ENCODE results near the gene GRN. TPM values are rescaled to one million over a fixed set of nuclear protein-coding genes. Genes with fewer than 3 reads are reported as not detected.

GRN gene
- total RNA-seq, 2 donors from 2014 or later: 31.7 to 47.7 TPM

DNA sequence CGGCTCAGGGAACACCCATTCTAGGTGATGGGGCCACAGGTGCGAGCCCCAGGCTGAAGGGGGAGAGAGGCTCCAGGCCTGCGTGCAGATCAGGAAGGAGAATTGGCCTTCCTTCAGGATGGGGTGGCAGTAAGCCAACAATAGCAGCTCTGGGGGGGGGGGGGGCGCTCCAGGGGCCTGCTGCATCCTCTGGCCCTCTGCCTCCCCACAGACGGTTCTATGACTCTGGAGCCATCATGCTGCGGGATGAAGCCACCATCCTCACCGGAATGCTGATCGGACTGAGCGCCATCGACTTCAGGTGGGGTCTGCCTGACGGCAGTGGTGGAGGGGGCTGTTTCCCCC, 30.6 kb upstream of the GRN start:
- H3K27me3 Mint-ChIP-seq: peaks cover 46% of the 10 kb centered on the region

DNA sequence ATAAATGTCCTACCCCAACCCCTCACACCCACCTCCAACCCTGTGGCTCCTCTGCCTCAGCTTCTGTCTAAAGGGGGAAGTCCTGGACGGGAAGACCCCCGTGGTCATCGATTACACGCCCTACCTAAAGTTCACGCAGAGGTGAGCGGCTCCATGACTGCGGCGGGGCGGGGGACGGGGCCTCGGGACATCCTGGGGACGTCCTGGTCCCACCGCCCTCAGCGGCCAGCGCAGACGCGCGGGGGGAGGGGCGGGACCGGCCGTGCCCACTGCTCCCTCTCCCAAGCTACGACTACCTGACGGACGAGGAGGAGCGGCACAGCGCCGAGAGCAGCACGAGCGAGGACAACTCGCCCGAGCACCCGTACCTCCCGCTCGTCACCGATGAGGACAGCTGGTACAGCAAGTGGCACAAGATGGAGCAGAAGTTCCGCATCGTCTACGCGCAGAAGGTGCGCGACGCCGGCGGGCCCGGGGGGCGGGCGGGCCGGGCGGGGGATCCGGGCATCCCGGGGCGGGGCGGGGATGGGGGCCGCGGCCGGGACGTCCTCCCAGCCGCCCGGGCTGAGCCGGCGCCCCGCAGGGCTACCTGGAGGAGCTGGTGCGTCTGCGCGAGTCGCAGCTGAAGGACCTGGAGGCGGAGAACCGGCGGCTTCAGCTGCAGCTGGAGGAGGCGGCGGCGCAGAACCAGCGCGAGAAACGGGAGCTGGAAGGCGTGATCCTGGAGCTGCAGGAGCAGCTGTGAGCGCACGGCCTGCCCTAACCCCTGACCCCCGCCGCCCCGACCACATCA, 30.0 kb upstream of the GRN start:
- H3K27me3 Mint-ChIP-seq: peaks cover 42% of the 10 kb centered on the region
- peak; percentile 78 for ATAC-seq
- H3K27ac Mint-ChIP-seq: no peak overlapping the region

More for the DNA sequence above, 30.6 kb upstream of the GRN start:
- H3K4me1 Mint-ChIP-seq: peaks cover 20% of the 10 kb centered on the region
- H3K36me3 Mint-ChIP-seq (ENCODE audit: low read depth): peaks cover 12% of the 10 kb centered on the region
- ATAC-seq (no peak), DNase-seq (no peak)
- H3K9me3 ChIP-seq (ENCODE audit: control insufficient read depth, low read length, poor library complexity, severe bottlenecking): no peaks in the 10 kb centered on the region
- H3K27ac Mint-ChIP-seq: no peak overlapping the region
- H3K4me3 Mint-ChIP-seq: peak overlapping the region; percentile 71

GRCh38 chr17:44315760-44316731, 29.1 kb upstream of the GRN start:
- ATAC-seq (no peak), DNase-seq (no peak)
- no peaks in the 10 kb centered on the region for H3K9me3 ChIP-seq (ENCODE audit: control insufficient read depth, low read length, poor library complexity, severe bottlenecking)
- peaks cover 13% of the 10 kb centered on the region for H3K36me3 Mint-ChIP-seq (ENCODE audit: low read depth)
- peaks cover 42% of the 10 kb centered on the region for H3K27me3 Mint-ChIP-seq
- H3K4me1 Mint-ChIP-seq: peaks cover 16% of the 10 kb centered on the region
- peak overlapping the region; percentile 91 for H3K4me3 Mint-ChIP-seq
- no peak overlapping the region for H3K27ac Mint-ChIP-seq

More for the DNA sequence above, 30.0 kb upstream of the GRN start:
- Mint-ChIP-seq H3K36me3 (ENCODE audit: low read depth) (peaks cover 13% of the 10 kb centered on the region), H3K4me3 (peak overlapping the region; percentile 91), H3K4me1 (peaks cover 16% of the 10 kb centered on the region)
- H3K9me3 ChIP-seq (ENCODE audit: control insufficient read depth, low read length, poor library complexity, severe bottlenecking): no peaks in the 10 kb centered on the region
- peak in 2 of 3 donors; percentile 19 to 22 for DNase-seq

DNA sequence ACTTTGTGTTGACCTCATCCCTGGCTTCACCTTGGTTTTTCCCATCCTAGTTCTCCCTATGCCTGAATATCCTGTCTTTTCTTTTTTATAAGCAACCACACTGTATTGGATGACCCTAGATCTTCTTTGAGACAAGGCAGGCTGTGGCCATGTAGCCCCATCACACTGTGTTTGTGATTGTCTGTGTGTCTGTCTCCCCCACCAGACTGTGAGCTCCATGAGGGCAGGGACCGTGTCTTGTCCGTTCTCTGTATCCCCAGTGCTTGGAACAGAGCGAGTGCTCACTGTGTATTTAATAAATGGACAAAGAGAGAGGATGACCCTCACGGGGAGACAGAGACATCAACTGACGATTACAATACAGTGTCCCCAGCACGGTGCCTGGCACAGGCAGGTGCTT, 27.6 kb upstream of the GRN start:
- ATAC-seq (no peak), DNase-seq (no peak)
- H3K4me1 Mint-ChIP-seq: peaks cover 16% of the 10 kb centered on the region
- no peak overlapping the region for H3K27ac Mint-ChIP-seq
- H3K9me3 ChIP-seq (ENCODE audit: control insufficient read depth, low read length, poor library complexity, severe bottlenecking): no peaks in the 10 kb centered on the region
- H3K4me3 Mint-ChIP-seq: peak overlapping the region; percentile 15
- H3K36me3 Mint-ChIP-seq (ENCODE audit: low read depth): peaks cover 11% of the 10 kb centered on the region
- H3K27me3 Mint-ChIP-seq: peaks cover 42% of the 10 kb centered on the region

DNA sequence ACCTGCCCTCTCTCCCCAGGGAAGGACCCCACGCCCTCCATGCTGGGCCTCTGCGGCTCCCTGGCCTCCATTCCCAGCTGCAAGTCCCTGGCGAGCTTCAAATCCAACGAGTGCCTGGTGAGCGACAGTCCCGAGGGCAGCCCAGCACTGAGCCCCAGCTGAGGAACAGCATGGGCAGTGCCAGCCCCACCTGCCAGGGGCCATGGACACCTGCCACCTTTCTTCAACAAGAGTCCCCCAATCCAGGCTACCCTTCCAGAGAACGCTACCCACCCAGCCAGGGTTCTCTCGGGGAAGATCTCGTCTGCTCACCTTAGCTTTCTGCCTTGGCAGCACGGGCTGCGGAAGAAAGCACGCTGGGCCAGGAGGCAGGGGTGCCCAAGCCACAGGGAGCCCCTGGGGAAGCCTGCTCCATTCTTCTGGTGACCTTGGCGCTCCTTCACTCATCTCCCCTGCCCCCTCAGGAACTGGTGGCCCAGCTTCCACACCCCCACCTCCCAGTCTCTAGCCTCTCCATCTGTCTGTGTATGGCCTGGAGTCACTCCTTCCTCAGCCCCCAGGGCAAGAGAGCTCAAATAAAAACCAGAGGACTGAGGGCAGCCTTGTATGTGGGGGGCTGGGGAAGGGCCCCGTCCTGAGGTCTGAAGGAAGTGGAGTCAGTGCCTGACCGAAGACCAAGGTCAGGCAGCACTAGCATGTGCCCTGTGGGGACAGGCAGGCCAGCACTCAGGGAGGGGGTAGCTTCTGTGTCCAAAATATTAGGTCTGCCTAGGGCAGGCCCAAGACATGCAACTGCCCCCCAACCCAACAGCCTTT, 26.8 kb upstream of the GRN start:
- no peak overlapping the region for H3K27ac Mint-ChIP-seq

GRCh38 chr17:44320066-44320465, 25.0 kb upstream of the GRN start:
- Mint-ChIP-seq H3K36me3 (ENCODE audit: low read depth) (peaks cover 9% of the 10 kb centered on the region), H3K27ac (no peak overlapping the region), H3K27me3 (peaks cover 30% of the 10 kb centered on the region)

More for the DNA sequence above, 26.8 kb upstream of the GRN start:
- H3K27me3 Mint-ChIP-seq: peaks cover 37% of the 10 kb centered on the region
- H3K9me3 ChIP-seq (ENCODE audit: control insufficient read depth, low read length, poor library complexity, severe bottlenecking): no peaks in the 10 kb centered on the region
- DNase-seq (no peak), ATAC-seq (no peak)
- peaks cover 11% of the 10 kb centered on the region for H3K36me3 Mint-ChIP-seq (ENCODE audit: low read depth)
- no peak overlapping the region for H3K4me3 Mint-ChIP-seq
- peaks cover 16% of the 10 kb centered on the region for H3K4me1 Mint-ChIP-seq

GRCh38 chr17:44321246-44322120, 23.6 kb upstream of the GRN start:
- ATAC-seq (no peak), DNase-seq (no peak)
- Mint-ChIP-seq H3K4me1 (peaks cover 14% of the 10 kb centered on the region), H3K27me3 (peaks cover 19% of the 10 kb centered on the region), H3K27ac (no peak overlapping the region), H3K36me3 (ENCODE audit: low read depth) (peaks cover 2% of the 10 kb centered on the region), H3K4me3 (no peak overlapping the region)
- no peaks in the 10 kb centered on the region for H3K9me3 ChIP-seq (ENCODE audit: control insufficient read depth, low read length, poor library complexity, severe bottlenecking)

More at GRCh38 chr17:44320066-44320465, 25.0 kb upstream of the GRN start:
- DNase-seq (no peak), ATAC-seq (no peak)
- Mint-ChIP-seq H3K4me3 (no peak overlapping the region), H3K4me1 (peaks cover 17% of the 10 kb centered on the region)
- H3K9me3 ChIP-seq (ENCODE audit: control insufficient read depth, low read length, poor library complexity, severe bottlenecking): no peaks in the 10 kb centered on the region

- H3K4me3 Mint-ChIP-seq: peak overlapping the region; percentile 43
- peaks cover 15% of the 10 kb centered on the region for H3K4me1 Mint-ChIP-seq
- no peaks in the 10 kb centered on the region for H3K9me3 ChIP-seq (ENCODE audit: control insufficient read depth, low read length, poor library complexity, severe bottlenecking)
- H3K27me3 Mint-ChIP-seq: peaks cover 13% of the 10 kb centered on the region
- H3K27ac Mint-ChIP-seq: no peak overlapping the region
- ATAC-seq (no peak), DNase-seq (no peak)
- H3K36me3 Mint-ChIP-seq (ENCODE audit: low read depth): peaks cover 2% of the 10 kb centered on the region
Measured at GRCh38 chr17:44322236-44322895, 22.7 kb upstream of the GRN start.

DNA sequence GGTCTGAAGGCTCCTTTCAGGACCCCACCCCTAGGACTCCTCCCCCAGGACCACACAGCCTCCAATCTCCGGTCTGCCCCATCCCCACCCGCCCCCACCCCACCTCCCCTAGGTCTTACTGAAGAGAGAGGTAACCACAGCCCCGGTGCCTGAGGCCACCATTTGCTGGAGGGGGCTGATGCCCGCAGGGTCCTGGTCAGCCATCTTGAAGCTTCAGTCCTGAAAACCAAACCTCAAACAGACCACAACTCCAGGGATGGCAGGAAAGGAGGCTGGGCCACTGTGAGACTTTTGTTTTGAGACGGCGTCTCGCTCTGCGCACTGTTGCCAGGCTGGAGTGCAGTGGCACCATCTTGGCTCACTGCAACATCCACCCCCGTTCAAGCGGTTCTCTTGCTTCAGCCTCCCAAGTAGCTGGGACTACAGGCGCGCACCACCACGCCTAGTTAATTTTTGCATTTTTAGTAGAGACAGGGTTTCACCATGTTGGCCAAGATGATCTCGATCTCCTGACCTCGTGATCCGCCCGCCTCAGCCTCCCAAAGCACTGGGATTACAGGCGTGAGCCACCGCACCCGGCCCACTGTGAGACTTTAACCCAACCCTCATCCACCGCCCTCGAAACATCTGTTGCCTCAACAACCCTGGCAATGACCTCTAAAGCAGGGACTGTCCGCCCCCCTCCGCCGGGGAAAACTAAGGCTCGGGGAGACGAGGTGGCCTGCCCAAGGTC, 21.6 kb upstream of the GRN start:
- peak overlapping the region; percentile 24 for H3K27ac Mint-ChIP-seq
- peaks cover 2% of the 10 kb centered on the region for H3K36me3 Mint-ChIP-seq (ENCODE audit: low read depth)
- no peak for DNase-seq
- H3K9me3 ChIP-seq (ENCODE audit: control insufficient read depth, low read length, poor library complexity, severe bottlenecking): no peaks in the 10 kb centered on the region
- ATAC-seq: no peak
- peak overlapping the region; percentile 93 for H3K4me3 Mint-ChIP-seq
- peaks cover 1% of the 10 kb centered on the region for H3K27me3 Mint-ChIP-seq
- peaks cover 16% of the 10 kb centered on the region for H3K4me1 Mint-ChIP-seq

GRCh38 chr17:44324092-44324570, 21.0 kb upstream of the GRN start:
- DNase-seq: no peak

More at GRCh38 chr17:44324092-44324570, 21.0 kb upstream of the GRN start:
- Mint-ChIP-seq H3K27ac (peak overlapping the region; percentile 24), H3K4me1 (peaks cover 16% of the 10 kb centered on the region), H3K36me3 (ENCODE audit: low read depth) (peaks cover 2% of the 10 kb centered on the region), H3K4me3 (peak overlapping the region; percentile 93), H3K27me3 (no peaks in the 10 kb centered on the region)
- no peaks in the 10 kb centered on the region for H3K9me3 ChIP-seq (ENCODE audit: control insufficient read depth, low read length, poor library complexity, severe bottlenecking)
- no peak for ATAC-seq
